Liver (tissue), 3 donors: ENCODE results near the gene PHF2.

Experiments
- ATF3 ChIP-seq: IDR thresholded peaks from 2 replicates; pipeline ENCODE4 v1.6.1; 2016; ENCODE audit warnings: antibody characterized with exemption
- CTCF ChIP-seq: fragments of 150-350 bp; IDR thresholded peaks from 2 replicates; pipeline ENCODE4 v1.5.1; 2017; ENCODE audit warnings: improper control_type of control experiment, low read depth, low read length; ENCODE audit not compliant: missing input control
- FOXA1 ChIP-seq: IDR thresholded peaks from 2 replicates; pipeline ENCODE4 v1.6.1; 2016; ENCODE audit warnings: antibody characterized with exemption
- FOXA2 ChIP-seq: IDR thresholded peaks from 2 replicates; pipeline ENCODE4 v1.6.1; 2016; ENCODE audit warnings: antibody characterized with exemption
- GABPA ChIP-seq, 2 donors: IDR thresholded peaks in 1 of 2; conservative IDR thresholded peaks in 1 of 2; 2 replicates each; pipeline ENCODE4 v1.6.1; 2016; ENCODE audit warnings: antibody characterized with exemption in 2 of 2, mild to moderate bottlenecking in 1 of 2, moderate library complexity in 1 of 2
- JUND ChIP-seq, 2 donors: IDR thresholded peaks; 2 replicates each; pipeline ENCODE4 v1.6.1; 2016; ENCODE audit warnings: antibody characterized with exemption in 2 of 2
- NR2F2 ChIP-seq: IDR thresholded peaks from 2 replicates; pipeline ENCODE4 v1.6.1; 2016; ENCODE audit warnings: antibody characterized with exemption
- RAD21 ChIP-seq, 2 donors: IDR thresholded peaks; 2 replicates each; pipeline ENCODE4 v1.6.1; 2016; ENCODE audit warnings: antibody characterized with exemption in 2 of 2, mild to moderate bottlenecking in 2 of 2
- REST ChIP-seq: IDR thresholded peaks from 2 replicates; pipeline ENCODE4 v1.6.1; 2016; ENCODE audit warnings: antibody characterized with exemption, mild to moderate bottlenecking
- RXRA ChIP-seq, 2 donors: IDR thresholded peaks; 2 replicates each; pipeline ENCODE4 v1.6.1; 2017 to 2018; ENCODE audit warnings: antibody characterized with exemption in 2 of 2, mild to moderate bottlenecking in 1 of 2
- SP1 ChIP-seq: IDR thresholded peaks from 2 replicates; pipeline ENCODE4 v1.6.1; 2018; ENCODE audit warnings: antibody characterized with exemption, mild to moderate bottlenecking
- YY1 ChIP-seq: IDR thresholded peaks from 2 replicates; pipeline ENCODE4 v1.6.1; 2016; ENCODE audit warnings: antibody characterized with exemption, mild to moderate bottlenecking
- ZBTB33 ChIP-seq: IDR thresholded peaks from 2 replicates; pipeline ENCODE4 v1.6.1; 2016; ENCODE audit warnings: antibody characterized with exemption
- TF ChIP-seq, protein P1 (sequence below): IDR thresholded peaks from 2 replicates; pipeline ENCODE4 v1.6.1; 2016; ENCODE audit warnings: antibody characterized with exemption
- donor health status: healthy.
- donor health status: healthy.

- TF ChIP-seq ZBTB33, result no peak
- TF ChIP-seq YY1, result no peak
- no peak for TF ChIP-seq CTCF
- no peak for TF ChIP-seq RAD21 (IDR thresholded peaks at IDR 0.05)
- TF ChIP-seq JUND (IDR thresholded peaks at IDR 0.05), result no peak
- no peak for TF ChIP-seq RXRA (IDR thresholded peaks at IDR 0.05)
- TF ChIP-seq ATF3, result no peak
- no peak for TF ChIP-seq GABPA (IDR thresholded peaks at IDR 0.05 in 1 of 2, conservative IDR thresholded peaks at IDR 0.05 in 1 of 2)
- no peak for TF ChIP-seq FOXA2
- TF ChIP-seq FOXA1, result no peak
- TF ChIP-seq, protein P1, sequence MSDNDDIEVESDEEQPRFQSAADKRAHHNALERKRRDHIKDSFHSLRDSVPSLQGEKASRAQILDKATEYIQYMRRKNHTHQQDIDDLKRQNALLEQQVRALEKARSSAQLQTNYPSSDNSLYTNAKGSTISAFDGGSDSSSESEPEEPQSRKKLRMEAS, result no peak
- no peak for TF ChIP-seq NR2F2
- TF ChIP-seq SP1, result no peak
- TF ChIP-seq REST, result no peak
These were observed 19.5 kb downstream of the PHF2 start for GRCh38 chr9:93595861-93596365.
